Measurements from ENCODE around the gene SHLD1. TPM values are rescaled to one million over a fixed set of nuclear protein-coding genes. Genes with fewer than 3 reads are reported as not detected.

SHLD1 gene
- total RNA-seq, 1 donor = 1.7 TPM

DNA sequence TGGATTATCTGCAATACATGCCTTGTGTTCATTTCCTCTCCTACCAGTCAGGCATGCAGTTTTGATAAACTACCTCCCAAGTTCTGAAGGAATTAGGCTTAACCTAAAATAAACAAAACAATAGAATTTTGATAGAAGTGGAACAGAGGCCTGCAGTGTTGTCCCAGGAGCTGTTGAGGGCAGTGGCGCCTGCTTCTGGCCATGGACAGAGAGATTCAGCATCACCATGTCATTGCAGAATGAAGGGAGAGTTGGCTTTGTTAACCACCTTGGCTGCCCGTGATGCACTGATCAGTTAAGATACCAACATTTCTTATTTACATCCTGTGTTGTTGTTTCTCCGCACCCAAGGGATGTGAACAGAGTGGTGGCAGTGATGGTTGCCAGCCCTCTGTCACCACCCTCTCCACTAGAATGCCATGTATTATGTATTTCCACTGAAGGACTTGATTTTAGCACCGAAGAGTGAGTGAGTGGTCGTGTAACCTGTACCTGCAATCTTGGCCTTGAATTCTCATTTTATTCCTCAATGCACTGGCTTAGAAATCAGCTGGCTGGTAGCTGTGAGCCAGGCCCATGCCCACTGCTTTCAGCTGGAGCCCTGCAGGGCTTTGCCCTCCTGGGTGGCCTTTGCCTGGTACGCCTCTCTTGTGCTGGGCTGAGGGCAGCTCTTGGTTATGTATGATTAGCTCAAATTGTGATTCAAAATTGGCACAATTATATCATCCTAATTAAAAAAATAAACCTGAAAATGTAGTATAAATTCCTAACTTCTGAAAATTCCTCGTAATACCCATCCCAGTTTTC, 56.5 kb downstream of the SHLD1 start:
- no peak overlapping the region for H3K4me3 ChIP-seq (ENCODE audit: low read depth, low read length)
- no peak for DNase-seq (ENCODE audit: low read depth)
- TF ChIP-seq, protein P1, sequence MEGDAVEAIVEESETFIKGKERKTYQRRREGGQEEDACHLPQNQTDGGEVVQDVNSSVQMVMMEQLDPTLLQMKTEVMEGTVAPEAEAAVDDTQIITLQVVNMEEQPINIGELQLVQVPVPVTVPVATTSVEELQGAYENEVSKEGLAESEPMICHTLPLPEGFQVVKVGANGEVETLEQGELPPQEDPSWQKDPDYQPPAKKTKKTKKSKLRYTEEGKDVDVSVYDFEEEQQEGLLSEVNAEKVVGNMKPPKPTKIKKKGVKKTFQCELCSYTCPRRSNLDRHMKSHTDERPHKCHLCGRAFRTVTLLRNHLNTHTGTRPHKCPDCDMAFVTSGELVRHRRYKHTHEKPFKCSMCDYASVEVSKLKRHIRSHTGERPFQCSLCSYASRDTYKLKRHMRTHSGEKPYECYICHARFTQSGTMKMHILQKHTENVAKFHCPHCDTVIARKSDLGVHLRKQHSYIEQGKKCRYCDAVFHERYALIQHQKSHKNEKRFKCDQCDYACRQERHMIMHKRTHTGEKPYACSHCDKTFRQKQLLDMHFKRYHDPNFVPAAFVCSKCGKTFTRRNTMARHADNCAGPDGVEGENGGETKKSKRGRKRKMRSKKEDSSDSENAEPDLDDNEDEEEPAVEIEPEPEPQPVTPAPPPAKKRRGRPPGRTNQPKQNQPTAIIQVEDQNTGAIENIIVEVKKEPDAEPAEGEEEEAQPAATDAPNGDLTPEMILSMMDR (IDR thresholded peaks at IDR 0.05; ENCODE audit: insufficient read depth, low read depth, low read length) = peak; percentile 26

DNA sequence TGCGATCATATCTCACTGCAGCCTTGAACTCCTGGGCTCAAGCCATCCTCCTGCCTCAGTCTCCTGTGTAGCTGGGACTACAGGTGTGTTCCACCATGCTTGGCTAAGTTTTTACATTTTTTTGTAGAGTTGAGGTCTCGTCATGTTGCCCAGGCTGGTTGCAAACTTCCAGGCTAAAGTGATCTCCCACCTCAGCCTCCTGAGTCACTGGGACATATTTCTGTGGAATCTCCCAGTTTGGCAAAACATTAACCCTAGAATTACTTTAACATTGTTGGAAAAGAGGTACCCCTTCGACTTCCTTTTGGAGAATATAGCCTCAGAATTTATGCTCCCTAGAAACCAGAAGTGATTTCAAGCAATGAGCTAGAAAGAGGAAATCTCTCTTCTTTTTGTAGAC, 57.2 kb downstream of the SHLD1 start:
- TF ChIP-seq, protein P1 (IDR thresholded peaks at IDR 0.05; ENCODE audit: insufficient read depth, low read depth, low read length) = no peak
- no peak for DNase-seq (ENCODE audit: low read depth)
- no peak overlapping the region for H3K4me3 ChIP-seq (ENCODE audit: low read depth, low read length)

DNA sequence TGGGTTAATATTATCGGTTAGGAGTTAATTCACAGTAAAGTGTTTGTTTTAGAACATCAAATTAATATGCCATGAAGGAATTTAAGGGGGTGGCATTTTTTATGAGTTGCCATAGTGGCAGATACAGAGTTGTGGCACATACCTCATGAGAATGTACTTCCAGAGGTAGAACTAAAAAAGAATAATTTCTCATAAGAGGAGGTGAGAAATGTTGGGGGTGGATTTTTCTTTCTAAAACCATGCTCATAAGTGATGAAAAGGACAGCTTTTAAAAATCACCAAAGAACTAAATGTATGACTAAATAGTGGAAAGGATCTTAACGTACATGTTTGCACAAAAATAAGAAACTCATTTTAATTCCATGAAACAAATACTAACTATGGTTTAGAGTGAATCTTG, 58.7 kb downstream of the SHLD1 start:
- DNase-seq (ENCODE audit: low read depth) = no peak
- TF ChIP-seq, protein P1 (IDR thresholded peaks at IDR 0.05; ENCODE audit: insufficient read depth, low read depth, low read length) = no peak
- H3K4me3 ChIP-seq (ENCODE audit: low read depth, low read length) = no peak overlapping the region

GRCh38 chr20:5809495-5809894, 59.3 kb downstream of the SHLD1 start:
- TF ChIP-seq, protein P1 (IDR thresholded peaks at IDR 0.05; ENCODE audit: insufficient read depth, low read depth, low read length) = no peak
- no peak for DNase-seq (ENCODE audit: low read depth)
- no peak overlapping the region for H3K4me3 ChIP-seq (ENCODE audit: low read depth, low read length)

DNA sequence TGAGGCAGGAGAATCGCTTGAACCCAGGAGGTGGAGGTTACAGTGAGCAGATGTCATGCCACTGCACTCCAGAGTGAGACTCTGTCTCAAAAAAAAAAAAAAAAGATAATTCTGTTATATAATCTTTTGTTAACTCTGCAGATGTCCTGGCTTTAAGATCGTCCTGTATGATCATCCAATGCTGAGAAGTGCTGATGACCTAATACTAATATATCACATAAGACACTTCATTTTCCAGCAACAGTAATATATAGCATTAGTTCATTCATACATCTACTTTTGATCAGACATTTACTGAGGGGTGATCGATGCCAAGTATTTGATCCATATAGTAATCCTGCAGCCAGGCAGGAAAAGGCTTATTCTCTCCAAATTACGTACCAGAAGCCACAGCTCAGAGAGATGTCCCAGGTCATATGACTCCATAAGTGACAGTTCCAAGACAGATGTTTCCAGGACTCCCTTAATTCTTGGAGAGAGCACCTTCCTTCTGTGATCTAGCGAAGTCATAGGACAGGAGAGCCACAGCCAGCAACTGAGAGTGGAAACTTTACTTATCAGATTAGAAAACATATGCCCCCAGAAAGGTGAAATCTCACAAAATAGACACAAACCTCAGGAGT, 60.7 kb downstream of the SHLD1 start:
- TF ChIP-seq, protein P1 (IDR thresholded peaks at IDR 0.05; ENCODE audit: insufficient read depth, low read depth, low read length) = no peak
- no peak overlapping the region for H3K4me3 ChIP-seq (ENCODE audit: low read depth, low read length)
- DNase-seq (ENCODE audit: low read depth) = no peak

DNA sequence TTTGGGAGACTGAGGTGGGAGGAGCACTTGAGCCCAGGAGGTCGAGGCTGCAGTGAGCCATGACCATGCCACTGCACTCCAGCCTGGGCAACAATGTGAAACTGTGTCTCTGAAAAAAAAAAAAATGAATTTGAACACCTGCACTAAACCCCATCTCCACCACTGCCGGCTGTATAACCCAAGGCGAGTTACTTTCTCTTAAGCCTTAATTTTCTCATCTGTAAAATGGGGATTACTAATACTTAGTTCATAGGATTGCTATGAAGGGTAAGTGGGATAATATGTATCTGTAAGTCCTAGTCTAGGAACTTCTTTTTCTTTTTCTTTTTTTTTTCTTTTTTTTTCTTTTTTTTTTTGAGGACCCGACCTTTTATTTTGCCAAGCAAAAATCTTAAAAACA, 61.5 kb downstream of the SHLD1 start:
- DNase-seq (ENCODE audit: low read depth) = no peak
- no peak overlapping the region for H3K4me3 ChIP-seq (ENCODE audit: low read depth, low read length)
- TF ChIP-seq, protein P1 (IDR thresholded peaks at IDR 0.05; ENCODE audit: insufficient read depth, low read depth, low read length) = no peak

Data from fibroblast of villous mesenchyme (primary cell).